ENCODE data around the gene ZFHX3.

ZFHX3 gene

DNA sequence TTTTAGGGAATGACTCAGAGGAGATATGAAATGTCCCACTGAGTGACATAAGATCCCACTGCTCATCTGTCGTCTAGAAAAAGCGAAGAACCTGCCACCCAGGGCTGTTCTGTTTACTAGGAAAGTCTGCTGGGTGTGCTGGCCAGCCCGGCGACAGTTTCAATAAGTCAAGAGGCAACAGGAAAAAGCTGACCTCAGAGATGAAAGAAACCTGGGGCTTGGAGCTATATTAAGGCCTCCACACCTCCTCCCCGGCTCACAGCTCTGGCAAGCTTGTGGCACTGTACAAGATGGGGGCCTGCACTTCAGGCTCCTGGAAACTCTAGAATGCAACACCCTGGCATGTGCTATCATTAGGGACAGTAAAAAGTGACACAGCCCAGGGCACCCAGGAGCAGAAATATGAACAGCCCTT is 10.6 kb downstream of the ZFHX3 start:
- DNase-seq (ENCODE audit: low read depth) = no peak

- DNase-seq (ENCODE audit: low read depth) = no peak
Observed at GRCh38 chr16:73036074-73036826, 11.7 kb downstream of the ZFHX3 start.

- no peak for DNase-seq (ENCODE audit: low read depth)
Observed at GRCh38 chr16:73034374-73034773, 13.6 kb downstream of the ZFHX3 start.

DNA sequence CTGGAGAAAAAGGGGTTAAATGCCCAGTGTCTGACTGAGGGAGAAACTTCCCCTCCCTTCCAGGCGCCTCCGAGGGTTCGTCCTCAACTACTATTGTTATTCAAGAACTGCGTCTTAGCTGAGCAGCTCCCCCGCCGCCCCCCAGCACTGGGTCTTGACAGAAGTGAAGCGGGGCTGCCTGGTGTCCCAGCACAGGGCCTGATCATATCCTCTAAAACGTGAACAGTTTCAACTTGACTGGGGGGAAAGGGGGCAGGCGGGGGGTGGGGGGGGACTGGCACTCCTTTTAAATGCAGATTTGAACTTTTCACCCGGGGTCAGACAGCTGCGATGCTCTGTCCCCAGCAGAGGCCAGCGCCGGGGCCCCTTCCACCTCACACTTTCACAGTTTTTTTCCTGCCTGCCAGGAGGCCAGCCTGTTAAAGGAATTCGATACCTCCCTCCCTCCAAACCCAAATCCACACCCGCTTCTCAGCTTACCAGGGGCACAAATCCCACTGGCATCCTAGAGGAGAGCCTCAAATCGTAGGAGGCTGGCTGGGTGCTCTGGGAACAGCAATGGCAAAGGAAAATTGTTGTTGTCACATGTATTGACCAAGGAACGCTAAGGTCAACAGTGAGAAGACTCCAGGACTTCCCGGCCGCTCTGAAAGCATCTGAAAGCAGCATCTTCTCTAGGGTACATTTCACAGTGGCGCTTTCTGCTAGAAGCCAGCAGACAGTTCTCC is 14.5 kb downstream of the ZFHX3 start:
- DNase-seq (ENCODE audit: low read depth) = no peak

GRCh38 chr16:73032541-73033270 is 15.2 kb downstream of the ZFHX3 start:
- DNase-seq (ENCODE audit: low read depth) = no peak

- no peak for DNase-seq (ENCODE audit: low read depth)
Observed at GRCh38 chr16:73031984-73032383, 15.9 kb downstream of the ZFHX3 start.

DNA sequence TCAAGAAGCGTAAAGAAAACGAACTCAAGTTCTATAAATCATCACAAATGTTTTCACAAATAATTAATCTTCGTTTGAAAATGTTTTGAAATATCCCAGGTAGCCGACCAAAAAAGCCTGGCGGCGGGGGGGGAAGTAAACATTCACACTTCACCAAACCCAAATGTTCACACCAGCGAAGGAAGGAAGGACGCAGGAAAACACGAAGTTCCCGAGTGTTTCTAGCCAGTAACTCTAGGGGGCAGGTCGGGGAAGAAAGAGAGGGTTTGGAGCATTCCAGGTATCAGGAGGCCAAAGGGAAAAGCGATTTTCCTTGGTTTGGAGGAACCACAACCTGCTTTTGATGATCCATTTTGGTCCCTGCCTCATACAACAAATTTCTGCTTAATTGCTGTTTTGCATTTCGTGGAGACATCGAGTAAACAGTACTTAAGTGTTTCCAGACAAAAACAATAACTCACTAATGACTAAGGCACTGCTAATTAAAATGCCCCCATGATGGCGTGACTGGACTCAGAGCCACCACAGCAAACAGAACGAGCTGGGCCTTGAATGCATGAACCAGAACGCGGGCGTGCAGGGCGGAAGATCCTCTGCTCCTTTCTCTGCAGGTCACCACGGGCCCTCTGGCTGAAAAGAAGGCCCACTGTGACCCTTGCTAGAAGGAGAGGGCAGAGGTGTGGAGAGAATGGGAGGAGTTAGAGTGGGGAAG is 16.6 kb downstream of the ZFHX3 start:
- DNase-seq (ENCODE audit: low read depth) = no peak

DNA sequence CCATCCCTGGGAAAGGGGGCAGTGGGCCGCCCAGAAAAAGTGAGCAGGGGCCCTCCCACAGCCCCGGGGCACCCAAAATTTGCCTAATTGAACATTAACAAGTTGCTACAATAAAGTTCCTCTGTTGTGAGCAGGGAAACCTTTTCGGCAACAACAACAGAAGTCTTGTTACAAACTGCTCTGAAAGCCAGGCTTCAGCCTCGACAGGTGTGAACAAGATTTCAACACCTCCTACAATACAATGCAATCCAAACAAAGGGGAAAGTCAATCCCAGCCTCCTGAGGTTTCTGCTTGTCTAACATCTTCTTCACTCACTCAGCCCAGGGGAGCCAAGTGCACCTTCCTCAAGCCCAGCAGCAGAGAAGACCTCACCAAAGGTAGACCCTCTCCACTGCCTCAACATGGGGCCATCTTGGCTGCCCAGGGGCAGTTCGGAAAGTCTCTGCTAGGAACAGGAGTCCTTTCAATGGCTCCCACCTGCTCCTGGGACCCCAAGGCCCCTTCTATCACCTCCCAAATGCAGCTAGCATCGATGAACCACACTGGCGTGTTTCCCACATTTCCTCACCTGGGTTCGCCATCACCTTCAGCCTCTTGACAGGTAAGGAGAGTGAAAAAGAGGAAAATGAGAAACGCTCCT is 19.1 kb downstream of the ZFHX3 start:
- DNase-seq (ENCODE audit: low read depth) = no peak

DNA sequence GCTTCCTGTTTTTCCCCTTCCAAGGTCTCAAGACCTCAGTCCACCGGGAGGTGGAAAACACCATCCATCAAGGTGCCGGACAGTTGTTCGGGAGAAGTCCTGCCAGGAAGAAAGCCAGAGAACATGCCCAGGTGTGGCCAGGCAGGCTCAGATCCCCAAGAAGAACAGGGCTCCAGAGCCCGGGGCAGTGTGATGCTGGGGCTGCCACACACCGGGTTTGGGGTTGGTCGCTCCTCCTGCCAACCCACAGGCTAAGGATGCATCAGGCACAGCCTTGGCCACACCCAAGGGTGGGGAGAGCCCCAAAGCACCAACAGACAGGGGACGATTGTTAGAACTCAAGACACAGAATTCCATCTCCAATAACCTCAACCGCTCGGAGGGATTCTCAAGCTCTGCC is 19.7 kb downstream of the ZFHX3 start:
- no peak for DNase-seq (ENCODE audit: low read depth)

DNA sequence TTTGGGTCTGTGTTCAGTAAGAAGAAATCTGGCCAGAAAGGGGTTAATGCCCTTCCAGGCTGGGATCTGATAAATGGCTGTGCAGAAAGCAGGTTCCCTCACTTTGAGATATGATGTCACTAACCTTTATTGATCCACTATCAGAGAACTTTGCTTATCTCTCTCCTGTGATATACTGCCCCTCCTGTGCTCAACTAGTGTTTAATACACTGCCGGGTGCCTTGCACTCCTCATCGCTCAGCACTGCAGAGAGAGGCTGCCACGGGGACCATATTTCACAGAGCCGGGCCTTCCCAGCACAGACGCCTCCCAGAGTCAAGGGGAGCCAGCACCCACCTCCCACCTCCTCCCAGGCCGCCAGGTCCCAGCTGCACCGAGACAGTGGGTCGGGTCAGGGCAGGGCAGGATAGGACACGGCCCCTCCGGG is 20.2 kb downstream of the ZFHX3 start:
- DNase-seq (ENCODE audit: low read depth) = no peak

DNA sequence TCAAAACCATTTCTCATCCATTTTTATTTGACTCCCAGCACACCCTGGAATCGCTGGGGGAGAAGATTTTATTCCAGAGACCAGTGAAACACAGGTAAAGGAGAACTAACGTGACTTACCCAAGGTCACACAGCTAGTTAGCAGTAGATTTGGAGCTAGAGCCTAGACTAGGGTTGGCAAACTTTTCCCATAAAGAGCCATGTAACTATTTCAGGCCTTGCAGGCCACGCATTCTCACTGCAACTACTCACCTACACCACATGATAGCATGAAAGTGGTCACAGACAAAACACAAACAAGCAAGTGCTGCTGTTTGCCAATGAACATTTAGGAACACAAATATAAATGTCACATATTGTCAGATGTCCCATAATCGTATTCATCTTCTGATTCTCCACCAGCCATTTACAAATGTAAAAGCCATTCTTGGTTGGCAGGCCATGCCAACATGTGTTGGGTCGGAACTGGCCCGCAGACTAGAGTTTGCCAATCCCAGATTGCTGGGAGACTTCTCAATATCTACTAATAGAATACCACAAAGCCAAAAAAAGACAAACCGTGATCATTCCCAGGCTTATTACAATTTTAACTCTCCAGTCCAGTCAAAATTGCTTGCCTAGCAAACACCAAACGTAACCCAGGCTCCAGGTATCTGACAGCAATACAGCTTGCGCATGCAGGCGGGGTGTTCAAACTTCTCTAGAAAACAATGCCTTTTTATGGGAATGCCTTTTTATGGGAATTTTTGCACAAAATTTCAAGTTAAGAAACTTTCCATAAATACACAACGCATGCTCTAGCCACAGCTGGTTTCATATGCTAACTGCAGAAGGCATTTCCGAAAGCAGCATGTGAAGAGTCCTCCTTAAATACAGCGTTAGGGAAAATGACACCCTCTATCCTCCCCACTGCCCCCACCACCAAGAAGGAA is 20.9 kb downstream of the ZFHX3 start:
- DNase-seq (ENCODE audit: low read depth) = no peak

DNA sequence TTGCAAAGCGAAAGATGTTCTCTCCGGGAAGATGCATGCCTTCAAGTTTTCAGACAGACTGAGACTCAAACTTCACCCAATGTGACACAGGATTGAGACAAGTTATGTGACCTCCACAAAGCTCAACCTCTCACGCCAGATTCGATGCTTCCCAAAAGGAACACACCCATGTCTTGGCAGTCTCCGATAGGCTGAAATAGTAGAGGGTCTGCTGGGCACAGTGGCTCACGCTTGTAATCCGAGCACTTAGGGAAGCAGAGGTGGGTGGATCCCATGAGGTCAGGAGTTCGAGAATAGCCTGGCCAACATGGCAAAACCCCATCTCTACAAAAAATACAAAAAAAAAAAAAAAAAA is 22.1 kb downstream of the ZFHX3 start:
- no peak for DNase-seq (ENCODE audit: low read depth)

- DNase-seq (ENCODE audit: low read depth) = no peak
Observed at GRCh38 chr16:73025151-73025855, 22.6 kb downstream of the ZFHX3 start.

- no peak for DNase-seq (ENCODE audit: low read depth)
Observed at GRCh38 chr16:73024571-73025105, 23.3 kb downstream of the ZFHX3 start.

DNA sequence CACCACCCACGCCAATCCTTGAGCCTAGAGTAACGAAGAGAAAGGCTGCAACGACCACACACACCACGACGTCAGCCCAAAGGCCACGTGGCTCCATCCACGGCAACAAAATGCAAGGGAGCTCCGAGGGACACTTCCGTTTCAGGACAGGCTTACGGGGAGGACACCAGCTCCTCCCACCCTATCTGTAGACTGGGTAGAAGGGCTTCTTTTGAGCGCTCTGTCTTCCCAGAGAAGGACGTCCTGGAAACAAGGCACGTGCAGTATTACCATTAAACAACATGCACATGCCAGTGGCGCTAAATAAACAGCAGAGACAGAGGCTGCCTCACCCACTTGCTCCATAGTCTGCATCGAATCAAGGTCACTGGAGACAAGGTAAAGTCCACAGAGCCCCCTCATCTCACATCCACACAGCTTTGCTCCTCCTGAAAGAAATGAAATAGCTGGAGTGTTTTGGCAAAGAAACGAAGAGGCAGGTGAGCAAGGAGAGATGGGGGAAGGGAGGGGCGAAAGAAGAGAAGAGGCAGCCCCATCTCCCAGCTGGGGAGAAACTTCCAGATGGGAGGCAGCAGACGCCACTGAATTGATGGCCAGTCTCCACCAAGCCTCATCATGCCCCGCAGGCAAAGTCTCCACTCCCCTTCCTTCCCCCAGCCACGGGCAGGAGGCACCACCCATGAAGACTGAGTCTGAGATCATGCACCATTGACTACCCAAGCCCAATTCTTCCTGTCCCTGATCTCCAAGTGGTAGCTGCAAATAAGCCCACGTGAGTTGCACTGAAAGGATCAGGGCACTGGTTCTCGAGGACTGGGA is 24.0 kb downstream of the ZFHX3 start:
- no peak for DNase-seq (ENCODE audit: low read depth)

- DNase-seq (ENCODE audit: low read depth) = no peak
Observed at GRCh38 chr16:73023320-73023719, 24.6 kb downstream of the ZFHX3 start.

DNA sequence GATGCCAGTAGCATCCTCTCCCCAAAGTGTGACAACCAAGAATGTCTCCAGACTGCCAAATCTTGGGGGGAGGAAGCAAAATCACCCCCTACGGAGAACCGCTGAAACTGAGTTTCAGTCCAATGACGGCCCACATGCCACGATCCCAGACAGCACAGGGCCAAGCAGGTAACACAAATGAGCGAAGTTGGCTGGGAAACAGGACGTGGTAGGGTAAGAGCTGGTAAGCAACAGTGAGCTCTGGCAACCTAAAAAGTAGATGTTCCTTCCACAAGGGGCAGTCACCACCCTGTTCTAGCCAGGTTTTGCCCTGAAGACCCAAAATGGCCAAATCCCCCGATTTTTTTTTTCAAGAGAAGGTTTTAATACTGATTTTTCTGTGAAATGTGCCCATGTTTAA is 25.4 kb downstream of the ZFHX3 start:
- DNase-seq (ENCODE audit: low read depth) = no peak

GRCh38 chr16:73021866-73022495 is 25.9 kb downstream of the ZFHX3 start:
- no peak for DNase-seq (ENCODE audit: low read depth)

Data from non-pigmented ciliary epithelial cell (primary cell).